ENCODE results near the gene CNFN.
A peak's percentile ranks its signal among the peaks of the same experiment; 100 is the strongest.

Gene CNFN

GRCh38 chr19:42406111-42406510 is 16.0 kb upstream of the CNFN start:
- H3K9me3 ChIP-seq (replicated peaks in 1 of 11) = no peaks in the 10 kb centered on the region
- no peak overlapping the region for H3K4me3 ChIP-seq
- H3K4me1 ChIP-seq = peaks cover 1 to 13% (median 12%) of the 10 kb centered on the region in 10 experiments; a peak in 18 of 20 replicates
- H3K9ac ChIP-seq = no peak overlapping the region
- H3K27me3 ChIP-seq = no peaks in the 10 kb centered on the region
- peaks cover 0 to 82% (median 30%) of the 10 kb centered on the region in 11 experiments; a peak in 18 of 22 replicates for H4K20me1 ChIP-seq
- H3K27ac ChIP-seq = no peak overlapping the region
- TF ChIP-seq Cebpa-rat (IDR thresholded peaks at IDR 0.05) = no peak
- H3K36me3 ChIP-seq = peaks cover 6 to 77% (median 51%) of the 10 kb centered on the region in 11 experiments; a peak in 20 of 22 replicates
- no peak overlapping the region for H3K4me2 ChIP-seq

DNA sequence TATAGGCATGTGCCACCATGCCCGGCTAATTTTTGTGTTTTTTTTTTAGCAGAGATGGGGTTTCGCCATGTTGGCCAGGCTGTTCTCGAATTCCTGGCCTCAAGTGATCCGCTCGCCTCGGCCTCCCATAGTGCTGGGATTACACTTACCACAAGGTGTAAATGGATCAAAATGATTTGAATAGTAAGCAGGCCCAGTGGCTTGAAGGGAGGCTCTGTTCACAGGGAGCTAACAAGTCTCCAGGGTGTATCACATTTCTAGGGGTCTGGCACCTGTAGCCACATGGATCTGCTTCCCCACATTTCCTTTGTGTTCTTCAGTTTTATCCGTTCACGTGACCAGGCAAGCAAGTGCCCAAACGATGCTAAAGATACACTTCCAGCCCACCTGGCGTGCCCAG is 13.5 kb upstream of the CNFN start:
- no peak overlapping the region for H3K27ac ChIP-seq
- peaks cover 0 to 70% (median 18%) of the 10 kb centered on the region in 11 experiments; a peak in 14 of 22 replicates for H4K20me1 ChIP-seq
- no peak overlapping the region for H3K4me3 ChIP-seq
- H3K36me3 ChIP-seq = peaks cover 6 to 55% (median 47%) of the 10 kb centered on the region in 11 experiments; a peak in 18 of 22 replicates
- no peaks in the 10 kb centered on the region for H3K27me3 ChIP-seq
- H3K4me1 ChIP-seq = peaks cover 12 to 34% (median 24%) of the 10 kb centered on the region in 10 experiments; a peak in 19 of 20 replicates
- no peak overlapping the region for H3K9ac ChIP-seq
- no peak for TF ChIP-seq Cebpa-rat (IDR thresholded peaks at IDR 0.05)
- H3K4me2 ChIP-seq = no peak overlapping the region
- no peaks in the 10 kb centered on the region for H3K9me3 ChIP-seq (replicated peaks in 1 of 11)

GRCh38 chr19:42402376-42403116 is 12.4 kb upstream of the CNFN start:
- H3K4me2 ChIP-seq = peak overlapping the region; percentile 82 to 94 (median 90)
- H3K9me3 ChIP-seq (replicated peaks in 1 of 11) = no peaks in the 10 kb centered on the region
- H4K20me1 ChIP-seq = peaks cover 0 to 60% (median 16%) of the 10 kb centered on the region in 11 experiments; a peak in 13 of 22 replicates
- peak overlapping the region; percentile 24 to 84 (median 71); a peak in 19 of 22 replicates for H3K9ac ChIP-seq
- peaks cover 6 to 44% (median 37%) of the 10 kb centered on the region in 11 experiments; a peak in 17 of 22 replicates for H3K36me3 ChIP-seq
- no peak for TF ChIP-seq Cebpa-rat (IDR thresholded peaks at IDR 0.05)
- H3K4me3 ChIP-seq = peak overlapping the region in 9 of 10 experiments; percentile 51 to 72 (median 61); a peak in 16 of 20 replicates
- peak overlapping the region in 6 of 11 experiments; percentile 45 to 72 (median 56); a peak in 8 of 22 replicates for H3K27ac ChIP-seq
- H3K4me1 ChIP-seq = peaks cover 22 to 44% (median 34%) of the 10 kb centered on the region in 10 experiments
- H3K27me3 ChIP-seq = no peaks in the 10 kb centered on the region

DNA sequence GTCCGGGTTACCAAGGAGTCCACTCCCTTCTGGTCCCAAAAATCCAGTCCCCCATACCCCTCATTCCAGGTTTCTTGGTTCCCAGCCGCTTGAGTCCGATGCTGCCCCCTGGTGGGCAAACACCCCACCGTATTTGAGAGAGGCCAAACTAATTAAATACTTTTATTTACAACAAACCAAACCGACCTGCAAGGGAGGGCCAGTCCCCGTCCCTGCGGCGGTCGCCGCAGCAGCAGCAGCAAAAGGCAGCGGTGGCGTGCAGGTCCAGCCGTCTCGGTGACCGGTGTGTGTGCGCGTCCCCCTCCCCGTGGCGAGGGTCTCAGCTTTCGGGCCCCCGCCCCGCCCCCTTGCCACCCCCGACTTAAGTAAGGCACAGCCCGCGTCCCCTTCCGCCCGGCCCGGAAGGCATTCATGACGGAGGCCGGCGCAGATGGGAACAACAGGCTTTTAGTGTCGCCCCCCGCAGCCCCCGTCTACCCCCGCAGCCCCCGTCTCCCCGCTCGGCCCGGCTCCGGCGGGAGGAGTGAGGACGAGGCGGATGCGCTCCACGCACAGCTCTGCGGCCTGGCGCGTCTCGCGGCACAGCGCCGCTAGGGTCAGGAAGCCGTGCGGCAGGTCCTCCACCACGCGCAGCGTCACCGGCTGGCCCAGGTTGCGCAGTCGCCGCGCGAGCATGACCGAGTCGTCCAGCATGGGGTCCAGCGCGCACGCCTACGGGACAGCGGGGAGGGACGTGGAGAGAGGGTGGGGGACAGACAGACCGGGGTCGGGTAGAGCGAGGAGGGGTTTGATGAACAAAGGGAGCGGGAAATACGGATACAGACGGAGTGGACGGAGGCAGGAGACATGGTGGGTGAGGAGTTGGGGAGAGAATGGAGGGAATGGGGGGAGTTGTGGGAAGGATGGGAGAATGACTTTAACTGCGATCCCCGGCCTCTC is 11.5 kb upstream of the CNFN start:
- H3K4me2 ChIP-seq = peak overlapping the region; percentile 82 to 94 (median 90)
- peak overlapping the region; percentile 54 to 84 (median 71); a peak in 21 of 22 replicates for H3K9ac ChIP-seq
- no peaks in the 10 kb centered on the region for H3K27me3 ChIP-seq
- H3K36me3 ChIP-seq = peaks cover 6 to 35% (median 29%) of the 10 kb centered on the region in 11 experiments; a peak in 17 of 22 replicates
- TF ChIP-seq Cebpa-rat (IDR thresholded peaks at IDR 0.05) = no peak
- peak overlapping the region; percentile 46 to 72 (median 60) for H3K4me3 ChIP-seq
- peaks cover 0 to 51% (median 12%) of the 10 kb centered on the region in 11 experiments; a peak in 12 of 22 replicates for H4K20me1 ChIP-seq
- H3K27ac ChIP-seq = peak overlapping the region in 8 of 11 experiments; percentile 45 to 72 (median 56); a peak in 16 of 22 replicates
- no peaks in the 10 kb centered on the region for H3K9me3 ChIP-seq (replicated peaks in 1 of 11)
- H3K4me1 ChIP-seq = peaks cover 24 to 47% (median 38%) of the 10 kb centered on the region in 10 experiments

DNA sequence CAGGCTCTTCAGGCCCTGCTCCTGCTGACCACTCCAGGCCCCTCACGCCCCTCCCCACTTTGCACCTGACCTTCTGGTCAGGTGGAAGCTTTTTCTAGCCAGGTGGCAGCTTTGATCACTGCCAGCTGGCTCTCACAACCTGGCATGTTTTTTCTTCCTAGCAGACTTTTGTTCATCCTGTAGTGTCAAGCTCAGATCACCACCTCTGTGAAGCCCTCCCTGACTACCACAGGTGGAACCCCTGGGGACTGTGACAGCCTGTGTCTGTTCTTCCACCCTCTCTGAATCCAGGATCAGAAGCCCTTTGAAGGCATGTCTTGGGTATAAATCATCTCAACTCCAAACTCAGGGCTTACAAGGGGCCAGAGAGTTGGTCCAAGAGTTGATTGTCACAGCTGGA is 10.3 kb upstream of the CNFN start:
- no peak for TF ChIP-seq Cebpa-rat (IDR thresholded peaks at IDR 0.05)
- peak overlapping the region in 10 of 11 experiments; percentile 77 to 94 (median 89); a peak in 17 of 22 replicates for H3K4me2 ChIP-seq
- H3K27me3 ChIP-seq = no peaks in the 10 kb centered on the region
- peak overlapping the region in 6 of 11 experiments; percentile 24 to 84 (median 70); a peak in 5 of 22 replicates for H3K9ac ChIP-seq
- no peak overlapping the region for H3K27ac ChIP-seq
- peaks cover 36 to 60% (median 49%) of the 10 kb centered on the region in 10 experiments for H3K4me1 ChIP-seq
- no peaks in the 10 kb centered on the region for H3K9me3 ChIP-seq (replicated peaks in 1 of 11)
- peaks cover 0 to 38% (median 8%) of the 10 kb centered on the region in 11 experiments; a peak in 12 of 22 replicates for H4K20me1 ChIP-seq
- H3K36me3 ChIP-seq = peaks cover 5 to 23% (median 18%) of the 10 kb centered on the region in 11 experiments; a peak in 17 of 22 replicates
- H3K4me3 ChIP-seq = no peak overlapping the region

GRCh38 chr19:42397263-42398166 is 7.4 kb upstream of the CNFN start:
- peak overlapping the region; percentile 54 to 82 (median 79) for H3K27ac ChIP-seq
- H3K4me3 ChIP-seq = peak overlapping the region; percentile 62 to 84 (median 74)
- H3K9ac ChIP-seq = peak overlapping the region; percentile 77 to 89 (median 83)
- H3K9me3 ChIP-seq (replicated peaks in 1 of 11) = no peaks in the 10 kb centered on the region
- H3K36me3 ChIP-seq = no peaks in the 10 kb centered on the region
- TF ChIP-seq Cebpa-rat (IDR thresholded peaks at IDR 0.05) = no peak
- H3K4me2 ChIP-seq = peak overlapping the region; percentile 93 to 99 (median 97)
- peaks cover 36 to 58% (median 46%) of the 10 kb centered on the region in 10 experiments for H3K4me1 ChIP-seq
- no peaks in the 10 kb centered on the region; a peak in 1 of 22 replicates for H3K27me3 ChIP-seq
- H4K20me1 ChIP-seq = peaks cover 0 to 18% (median 4%) of the 10 kb centered on the region in 11 experiments; a peak in 12 of 22 replicates

DNA sequence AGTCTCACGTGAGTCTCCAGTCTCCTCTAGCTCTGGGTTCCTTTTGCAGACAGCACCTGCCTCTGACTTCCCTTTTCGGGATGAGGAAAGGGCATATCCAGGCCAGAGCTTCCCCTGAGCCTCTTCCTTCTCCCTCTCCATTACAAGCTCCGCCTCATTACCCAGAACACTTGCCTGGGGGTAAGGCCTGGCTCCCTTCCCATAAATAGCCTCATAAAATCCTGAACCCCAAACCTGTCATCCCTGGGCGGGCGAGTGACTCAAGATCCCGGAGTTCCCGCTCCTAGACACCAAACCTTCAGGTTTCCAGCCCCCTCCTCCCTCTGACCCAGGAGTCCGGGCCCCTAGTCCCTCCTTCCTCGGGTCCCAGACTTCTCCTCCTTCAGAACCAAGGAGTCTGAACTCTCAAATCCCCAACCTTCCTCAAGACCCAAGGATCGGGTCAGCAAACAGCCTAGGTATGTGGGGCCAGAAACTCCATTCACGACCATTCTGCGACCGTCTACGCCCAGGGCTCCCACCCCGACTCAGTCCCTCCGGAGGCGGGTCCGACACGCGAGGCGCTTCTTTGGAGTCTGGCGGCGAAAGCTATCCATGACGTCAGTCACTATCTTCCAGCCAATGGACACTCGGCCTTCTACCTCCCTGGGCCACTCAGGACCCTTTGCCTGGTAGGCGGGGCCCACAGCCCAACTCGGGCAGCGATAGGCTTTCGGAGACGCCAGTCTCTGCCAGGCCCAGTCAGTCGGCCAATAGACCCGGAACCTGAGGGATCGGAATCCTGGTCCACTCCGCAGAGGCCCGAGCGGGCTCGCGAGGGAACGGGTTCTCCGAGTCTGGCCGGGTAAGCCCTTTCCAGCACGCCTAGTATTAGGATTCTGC is 6.5 kb upstream of the CNFN start:
- peak overlapping the region; percentile 77 to 89 (median 83) for H3K9ac ChIP-seq
- H3K27me3 ChIP-seq = peaks cover 0 to 7% (median 0%) of the 10 kb centered on the region in 11 experiments; a peak in 5 of 22 replicates
- H3K4me3 ChIP-seq = peak overlapping the region; percentile 62 to 84 (median 74)
- peaks cover 32 to 51% (median 42%) of the 10 kb centered on the region in 10 experiments for H3K4me1 ChIP-seq
- peak overlapping the region; percentile 62 to 82 (median 79) for H3K27ac ChIP-seq
- no peak for TF ChIP-seq Cebpa-rat (IDR thresholded peaks at IDR 0.05)
- no peaks in the 10 kb centered on the region for H3K9me3 ChIP-seq (replicated peaks in 1 of 11)
- H4K20me1 ChIP-seq = peaks cover 0 to 14% (median 0%) of the 10 kb centered on the region in 11 experiments; a peak in 5 of 22 replicates
- no peaks in the 10 kb centered on the region for H3K36me3 ChIP-seq
- H3K4me2 ChIP-seq = peak overlapping the region; percentile 93 to 99 (median 97)
